Prostate gland (tissue), 2 donors: Measurements from ENCODE around the gene ERMAP.

Experiments
- POLR2A ChIP-seq: fragments of 450-650 bp; IDR thresholded peaks from one replicate; pipeline ENCODE4 v1.6.1; 2016; ENCODE audit warnings: antibody characterized with exemption, mild to moderate bottlenecking
- POLR2AphosphoS5 ChIP-seq: sonication (generic); formaldehyde crosslinking; IDR thresholded peaks from one replicate; pipeline ENCODE4 v1.6.1; 2017; ENCODE audit warnings: antibody characterized with exemption
- TF ChIP-seq, protein P1 (sequence below), 4 experiments: fragments of 200-600 bp in 2 of 4; fragments of 450-650 bp in 2 of 4; sonication (generic) in 2 of 4; IDR thresholded peaks; 1 replicate in 3 of 4; 2 replicates in 1 of 4; pipeline ENCODE4 v1.5.1; 2016 to 2019; ENCODE audit warnings: antibody characterized with exemption in 4 of 4, mild to moderate bottlenecking in 2 of 4, moderate library complexity in 2 of 4

DNA sequence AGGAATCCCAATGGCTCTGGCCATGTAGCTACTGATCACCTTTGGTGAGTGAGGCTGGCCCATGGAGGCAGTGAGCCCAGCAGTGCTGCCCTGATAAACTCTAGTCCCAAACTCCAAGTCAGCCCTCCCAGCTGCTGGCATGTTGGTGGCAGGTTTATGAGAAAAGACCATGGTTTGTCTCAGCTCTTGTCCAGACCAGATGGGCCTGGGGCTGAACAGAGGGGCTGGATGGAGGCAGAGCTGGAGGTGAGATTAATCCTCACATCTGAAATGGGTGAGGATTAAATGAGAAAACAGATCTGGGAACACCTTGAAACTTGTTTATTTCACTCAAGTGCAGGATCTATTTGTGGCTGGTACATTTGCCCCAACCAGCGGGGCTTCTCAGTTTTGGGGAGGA lies 28.9 kb upstream of the ERMAP start:
- TF ChIP-seq, protein P1, sequence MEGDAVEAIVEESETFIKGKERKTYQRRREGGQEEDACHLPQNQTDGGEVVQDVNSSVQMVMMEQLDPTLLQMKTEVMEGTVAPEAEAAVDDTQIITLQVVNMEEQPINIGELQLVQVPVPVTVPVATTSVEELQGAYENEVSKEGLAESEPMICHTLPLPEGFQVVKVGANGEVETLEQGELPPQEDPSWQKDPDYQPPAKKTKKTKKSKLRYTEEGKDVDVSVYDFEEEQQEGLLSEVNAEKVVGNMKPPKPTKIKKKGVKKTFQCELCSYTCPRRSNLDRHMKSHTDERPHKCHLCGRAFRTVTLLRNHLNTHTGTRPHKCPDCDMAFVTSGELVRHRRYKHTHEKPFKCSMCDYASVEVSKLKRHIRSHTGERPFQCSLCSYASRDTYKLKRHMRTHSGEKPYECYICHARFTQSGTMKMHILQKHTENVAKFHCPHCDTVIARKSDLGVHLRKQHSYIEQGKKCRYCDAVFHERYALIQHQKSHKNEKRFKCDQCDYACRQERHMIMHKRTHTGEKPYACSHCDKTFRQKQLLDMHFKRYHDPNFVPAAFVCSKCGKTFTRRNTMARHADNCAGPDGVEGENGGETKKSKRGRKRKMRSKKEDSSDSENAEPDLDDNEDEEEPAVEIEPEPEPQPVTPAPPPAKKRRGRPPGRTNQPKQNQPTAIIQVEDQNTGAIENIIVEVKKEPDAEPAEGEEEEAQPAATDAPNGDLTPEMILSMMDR (IDR thresholded peaks at IDR 0.05): no peak
- no peak for TF ChIP-seq POLR2A
- TF ChIP-seq POLR2AphosphoS5: no peak
